DOHH2 (cell line): ENCODE data around the gene ERG.

Experiments
- H3F3A ChIP-seq: fragments of 200-600 bp; sonication (generic), shearing (Covaris generic); 2 replicates; pipeline ENCODE4 v1.6.0; 2016; ENCODE audit warnings: antibody characterized with exemption, mild to moderate bottlenecking; ENCODE audit not compliant: control insufficient read depth, insufficient read depth
- H3K27ac ChIP-seq: fragments of 200-600 bp; sonication (generic); 2 replicates; pipeline ENCODE4 v1.5.1; 2014; ENCODE audit warnings: low read depth, mild to moderate bottlenecking, low read length, moderate library complexity
- H3K27me3 ChIP-seq: fragments of 200-600 bp; sonication (generic); 2 replicates; pipeline ENCODE4 v1.6.1; 2014; ENCODE audit warnings: mild to moderate bottlenecking, low read length, mixed read lengths; ENCODE audit not compliant: control insufficient read depth
- H3K36me3 ChIP-seq: fragments of 200-600 bp; sonication (generic); 2 replicates; pipeline ENCODE4 v1.6.1; 2014; ENCODE audit warnings: mild to moderate bottlenecking, low read length, moderate library complexity, mixed read lengths; ENCODE audit not compliant: control insufficient read depth
- H3K4me1 ChIP-seq: fragments of 200-600 bp; sonication (generic); 2 replicates; pipeline ENCODE4 v1.6.1; 2014; ENCODE audit warnings: mild to moderate bottlenecking, low read length, mixed read lengths; ENCODE audit not compliant: control insufficient read depth
- H3K4me2 ChIP-seq: fragments of 200-600 bp; sonication (generic); 2 replicates; pipeline ENCODE4 v1.6.0; 2014; ENCODE audit warnings: mild to moderate bottlenecking, low read length, moderate library complexity
- H3K4me3 ChIP-seq: fragments of 200-600 bp; sonication (generic); 2 replicates; pipeline ENCODE4 v1.5.1; 2014; ENCODE audit warnings: mild to moderate bottlenecking, low read length, mixed read lengths
- H3K79me2 ChIP-seq: fragments of 200-600 bp; sonication (generic); 2 replicates; pipeline ENCODE4 v1.6.1; 2014; ENCODE audit warnings: mild to moderate bottlenecking, low read length, mixed read lengths; ENCODE audit not compliant: control insufficient read depth
- H3K9me2 ChIP-seq: fragments of 200-600 bp; sonication (generic); replicated peaks from 2 replicates; pipeline ENCODE4 v1.6.1; 2014; ENCODE audit warnings: mild to moderate bottlenecking, low read length, mixed read lengths; ENCODE audit not compliant: control insufficient read depth
- H3K9me3 ChIP-seq: fragments of 200-600 bp; sonication (generic); 2 replicates; pipeline ENCODE4 v1.6.1; 2014; ENCODE audit warnings: antibody characterized with exemption, low read length, mixed read lengths; ENCODE audit not compliant: control insufficient read depth, insufficient read depth
- H4K20me1 ChIP-seq: fragments of 200-600 bp; sonication (generic); 2 replicates; pipeline ENCODE4 v1.6.0; 2014; ENCODE audit warnings: low read depth, mild to moderate bottlenecking, antibody characterized with exemption, low read length, moderate library complexity; ENCODE audit not compliant: control insufficient read depth, insufficient read depth
- CTCF ChIP-seq: fragments of 200-600 bp; sonication (generic); IDR thresholded peaks from one replicate; pipeline ENCODE4 v1.5.1; 2014; ENCODE audit warnings: antibody characterized with exemption, mild to moderate bottlenecking, low read depth, low read length; ENCODE audit not compliant: poor library complexity, severe bottlenecking
- EZH2phosphoT487 ChIP-seq: fragments of 200-600 bp; sonication (generic); IDR thresholded peaks from 2 replicates; pipeline ENCODE4 v1.6.1; 2017; ENCODE audit warnings: borderline replicate concordance, mild to moderate bottlenecking, antibody characterized with exemption, low read length, moderate library complexity, mixed read lengths

ERG gene

GRCh38 chr21:38454702-38455101 is 43.6 kb downstream of the ERG start:
- no peaks in the 10 kb centered on the region for H3K9me2 ChIP-seq
- no peaks in the 10 kb centered on the region for H3K4me1 ChIP-seq
- TF ChIP-seq EZH2phosphoT487 (no peak), CTCF (no peak)
- H3K9me3 ChIP-seq, result no peaks in the 10 kb centered on the region
- no peaks in the 10 kb centered on the region for H3K79me2 ChIP-seq
- no peak overlapping the region for H3K4me3 ChIP-seq
- H3K27ac ChIP-seq, result no peak overlapping the region
- H3K4me2 ChIP-seq, result no peak overlapping the region
- H3K36me3 ChIP-seq, result no peaks in the 10 kb centered on the region
- no peaks in the 10 kb centered on the region for H3K27me3 ChIP-seq
- H3F3A ChIP-seq, result no peaks in the 10 kb centered on the region
- no peaks in the 10 kb centered on the region for H4K20me1 ChIP-seq

DNA sequence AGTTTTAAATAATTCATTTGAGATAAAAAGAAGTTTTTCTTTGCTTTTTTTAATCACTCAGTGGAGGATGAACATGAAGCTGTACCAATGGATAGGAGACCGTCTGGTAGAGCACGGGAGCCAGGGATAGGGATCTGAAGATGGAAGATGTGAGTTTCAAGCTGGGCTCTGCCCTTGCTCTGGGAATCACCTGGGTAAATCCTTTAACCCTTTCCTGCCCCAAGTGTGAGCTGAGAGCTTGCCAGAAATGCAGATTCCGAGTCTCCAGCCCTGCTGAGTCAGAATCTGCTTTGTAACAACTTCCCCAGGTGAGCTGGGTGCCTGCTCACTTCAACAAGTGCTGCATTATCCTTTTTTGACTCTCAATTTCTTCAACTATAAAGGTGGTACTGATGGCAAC is 44.1 kb downstream of the ERG start:
- H3K4me2 ChIP-seq, result no peak overlapping the region

DNA sequence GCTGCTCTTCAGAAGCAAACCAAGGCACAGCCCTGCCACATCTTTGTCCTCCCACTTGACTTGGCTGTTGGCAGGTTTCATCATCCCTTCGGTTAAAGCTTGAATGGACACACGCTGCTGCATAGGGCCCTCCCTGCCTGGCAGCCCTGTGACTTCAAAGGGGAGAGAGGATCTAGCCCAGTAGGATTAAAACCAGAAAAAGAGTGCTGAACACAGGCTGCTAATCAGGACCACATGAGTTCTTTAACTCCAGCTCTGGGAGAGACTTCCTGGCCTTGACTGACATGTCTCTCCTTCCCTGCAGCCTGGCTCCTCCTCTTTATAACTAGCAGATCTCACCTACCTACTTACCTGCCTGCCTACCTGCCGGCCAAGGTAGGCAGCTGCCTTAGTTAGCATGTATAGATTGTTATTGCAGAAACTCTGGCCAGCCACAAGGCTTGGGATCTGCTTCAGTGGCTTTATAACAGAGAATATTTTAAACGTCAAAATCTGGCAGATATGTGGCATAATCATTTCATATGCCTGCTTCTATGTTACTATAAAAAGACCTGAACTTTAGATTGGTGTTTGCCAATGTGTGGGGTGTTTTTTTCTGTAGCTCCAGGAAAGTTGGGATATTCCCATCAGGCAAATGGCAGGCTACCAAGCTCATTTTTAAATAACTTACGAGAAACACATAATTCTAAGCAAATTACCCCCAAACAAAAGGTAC is 49.4 kb downstream of the ERG start:
- no peak for TF ChIP-seq CTCF
- Histone ChIP-seq H3K4me1 (no peaks in the 10 kb centered on the region), H3K9me3 (no peaks in the 10 kb centered on the region), H3K4me3 (no peak overlapping the region), H4K20me1 (no peaks in the 10 kb centered on the region), H3K4me2 (no peak overlapping the region), H3F3A (no peaks in the 10 kb centered on the region), H3K79me2 (no peaks in the 10 kb centered on the region), H3K27ac (no peak overlapping the region), H3K9me2 (no peaks in the 10 kb centered on the region), H3K27me3 (peaks cover 7% of the 10 kb centered on the region; the same call in 1 of the 2 replicates), H3K36me3 (no peaks in the 10 kb centered on the region)

More for the DNA sequence above, 44.1 kb downstream of the ERG start:
- no peaks in the 10 kb centered on the region for H3K4me1 ChIP-seq
- H3F3A ChIP-seq, result no peaks in the 10 kb centered on the region
- no peak for TF ChIP-seq EZH2phosphoT487
- TF ChIP-seq CTCF, result no peak
- H3K9me3 ChIP-seq, result no peaks in the 10 kb centered on the region
- no peak overlapping the region for H3K27ac ChIP-seq
- no peaks in the 10 kb centered on the region for H3K36me3 ChIP-seq
- no peaks in the 10 kb centered on the region for H3K9me2 ChIP-seq
- no peaks in the 10 kb centered on the region for H3K79me2 ChIP-seq
- H3K27me3 ChIP-seq, result no peaks in the 10 kb centered on the region
- no peak overlapping the region for H3K4me3 ChIP-seq
- H4K20me1 ChIP-seq, result no peaks in the 10 kb centered on the region
